Activated T-cell treated with anti-CD3 and anti-CD28 coated beads for 4 hours (primary cell): ENCODE results near the gene LPAR2.
"Not testable (repeated sequence)": the region's sequence is repeated elsewhere in the genome, so short reads cannot be mapped to it uniquely, and the experiment has no call there.

Experiments used
- DNase-seq: peaks from one replicate; pipeline ENCODE4 v3.0.0-alpha.2; 2020

LPAR2 gene

GRCh38 chr19:19630062-19630414 is 2.0 kb upstream of the LPAR2 start:
- DNase-seq: no peak

GRCh38 chr19:19628501-19629134 is 598 bp upstream of the LPAR2 start:
- DNase-seq: peak; percentile 30

- no peak for DNase-seq
These were observed 1.2 kb downstream of the LPAR2 start for GRCh38 chr19:19626516-19627472.

GRCh38 chr19:19624032-19624570 is 3.9 kb downstream of the LPAR2 start:
- DNase-seq: no peak

- DNase-seq: no peak
These were observed 4.6 kb downstream of the LPAR2 start for GRCh38 chr19:19623383-19623782.

- no peak for DNase-seq
These were observed 8.2 kb downstream of the LPAR2 start for GRCh38 chr19:19619849-19620210.

- no peak for DNase-seq
These were observed 8.7 kb downstream of the LPAR2 start for GRCh38 chr19:19619181-19619848.

GRCh38 chr19:19618219-19619051 is 9.6 kb downstream of the LPAR2 start, which contains the start of gene PBX4:
PBX4 (minus strand) TSS chr19:19618687; CDS start chr19:19618629, 58 bp downstream.
- peak; percentile 99 for DNase-seq

- no peak for DNase-seq
These were observed 12.9 kb downstream of the LPAR2 start for GRCh38 chr19:19615086-19615485.

- DNase-seq: no peak
These were observed 14.5 kb downstream of the LPAR2 start for GRCh38 chr19:19613506-19613905.

- no peak for DNase-seq
These were observed 17.4 kb downstream of the LPAR2 start for GRCh38 chr19:19610376-19611202.

- not testable (repeated sequence) for DNase-seq
These were observed 21.3 kb downstream of the LPAR2 start for GRCh38 chr19:19606686-19607085.

GRCh38 chr19:19606021-19606420 is 22.0 kb downstream of the LPAR2 start:
- DNase-seq: no peak

GRCh38 chr19:19602713-19603324 is 25.2 kb downstream of the LPAR2 start:
- DNase-seq: no peak

- no peak for DNase-seq
These were observed 25.8 kb downstream of the LPAR2 start for GRCh38 chr19:19602136-19602712.

GRCh38 chr19:19600793-19601330 is 27.2 kb downstream of the LPAR2 start:
- no peak for DNase-seq

- DNase-seq: peak; percentile 39
These were observed 29.1 kb downstream of the LPAR2 start for GRCh38 chr19:19598728-19599451.

- DNase-seq: peak; percentile 38
These were observed 30.2 kb downstream of the LPAR2 start for GRCh38 chr19:19597809-19598306.

- no peak for DNase-seq
These were observed 32.8 kb downstream of the LPAR2 start for GRCh38 chr19:19595171-19595701.
